Neural crest cell (in vitro differentiated cells): ENCODE measurements around the gene MCC. TPM values are rescaled to one million over a fixed set of nuclear protein-coding genes. Genes with fewer than 3 reads are reported as not detected.

ENCODE experiments used
- DNase-seq: peaks from one replicate; pipeline ENCODE4 v3.0.0; 2021; ENCODE audit warnings: low read depth, mixed read lengths, low spot score
- H3K27ac Mint-ChIP-seq: one replicate; pipeline ENCODE4 v1.8.0; 2021; ENCODE audit warnings: mild to moderate bottlenecking, mixed read lengths; ENCODE audit not compliant: unreplicated experiment
- H3K27me3 Mint-ChIP-seq: 2 replicates; pipeline ENCODE4 v1.8.0; 2021; ENCODE audit warnings: low read depth, mild to moderate bottlenecking, mixed read lengths
- H3K36me3 Mint-ChIP-seq: 2 replicates; pipeline ENCODE4 v1.8.0; 2021; ENCODE audit warnings: low read depth, mild to moderate bottlenecking, mixed read lengths
- H3K4me1 Mint-ChIP-seq: 2 replicates; pipeline ENCODE4 v1.8.0; 2021; ENCODE audit warnings: mixed read lengths
- H3K4me3 Mint-ChIP-seq: one replicate; pipeline ENCODE4 v1.8.0; 2021; ENCODE audit warnings: mild to moderate bottlenecking, mixed read lengths
- H3K9me3 Mint-ChIP-seq: 2 replicates; pipeline ENCODE4 v1.8.0; 2021; ENCODE audit warnings: mixed read lengths
- CTCF ChIP-seq: fragments of 200-600 bp; sonication (generic); conservative IDR thresholded peaks from 2 replicates; pipeline ENCODE4 v1.5.0; 2021; ENCODE audit warnings: antibody characterized with exemption, mild to moderate bottlenecking
- total RNA-seq: library from RNA; stranded (reverse); gene quantifications from 2 replicates; pipeline ENCODE4 v1.2.1, GENCODE V29; 2021

The MCC gene
- total RNA-seq, 1 donor from 2014 or later, result 10.8 TPM

GRCh38 chr5:113490317-113490716, 2.1 kb upstream of the MCC start:
- no peak for TF ChIP-seq CTCF
- Mint-ChIP-seq H3K4me1 (peaks cover 6% of the 10 kb centered on the region), H3K4me3 (peak overlapping the region; percentile 25), H3K36me3 (peaks cover 7% of the 10 kb centered on the region), H3K9me3 (peaks cover 17% of the 10 kb centered on the region), H3K27ac (no peak overlapping the region), H3K27me3 (peaks cover 38% of the 10 kb centered on the region)
- DNase-seq, result no peak

GRCh38 chr5:113489299-113489698, 1.0 kb upstream of the MCC start:
- peaks cover 32% of the 10 kb centered on the region for H3K27me3 Mint-ChIP-seq

GRCh38 chr5:113488645-113489184, 462 bp upstream of the MCC start:
- H3K9me3 Mint-ChIP-seq, result peaks cover 17% of the 10 kb centered on the region
- H3K27me3 Mint-ChIP-seq, result peaks cover 32% of the 10 kb centered on the region
- peaks cover 6% of the 10 kb centered on the region for H3K4me1 Mint-ChIP-seq
- no peak for TF ChIP-seq CTCF
- peak overlapping the region; percentile 94 for H3K4me3 Mint-ChIP-seq
- peak overlapping the region; percentile 75 for H3K27ac Mint-ChIP-seq
- no peak for DNase-seq
- H3K36me3 Mint-ChIP-seq, result peaks cover 7% of the 10 kb centered on the region

More at GRCh38 chr5:113489299-113489698, 1.0 kb upstream of the MCC start:
- Mint-ChIP-seq H3K9me3 (peaks cover 17% of the 10 kb centered on the region), H3K4me1 (peaks cover 6% of the 10 kb centered on the region), H3K4me3 (peak overlapping the region; percentile 94), H3K27ac (no peak overlapping the region), H3K36me3 (peaks cover 7% of the 10 kb centered on the region)
- no peak for TF ChIP-seq CTCF
- DNase-seq, result no peak

- no peak overlapping the region for H3K27ac Mint-ChIP-seq
- H3K9me3 Mint-ChIP-seq, result peaks cover 15% of the 10 kb centered on the region
- peaks cover 6% of the 10 kb centered on the region for H3K4me1 Mint-ChIP-seq
- peak; percentile 32 for TF ChIP-seq CTCF
- peaks cover 7% of the 10 kb centered on the region for H3K36me3 Mint-ChIP-seq
- peak; percentile 16 for DNase-seq
- H3K4me3 Mint-ChIP-seq, result peak overlapping the region; percentile 94
- H3K27me3 Mint-ChIP-seq, result peaks cover 32% of the 10 kb centered on the region
Observed at GRCh38 chr5:113487416-113487780, 855 bp downstream of the MCC start.

- no peaks in the 10 kb centered on the region for H3K36me3 Mint-ChIP-seq
- peaks cover 4% of the 10 kb centered on the region for H3K9me3 Mint-ChIP-seq
- H3K27ac Mint-ChIP-seq, result no peak overlapping the region
- H3K4me1 Mint-ChIP-seq, result no peaks in the 10 kb centered on the region
- no peak for DNase-seq
- no peaks in the 10 kb centered on the region for H3K27me3 Mint-ChIP-seq
- TF ChIP-seq CTCF, result no peak
- H3K4me3 Mint-ChIP-seq, result no peak overlapping the region
Observed at GRCh38 chr5:113480243-113480642, 8.0 kb downstream of the MCC start.
